Body of pancreas (tissue), 4 donors: ENCODE results near the gene STK35.

Source experiments
- CTCF ChIP-seq, 7 experiments: fragments of 450-650 bp in 4 of 7; fragments of 200-600 bp in 3 of 7; sonication (generic) in 3 of 7; IDR thresholded peaks; one replicate each; pipeline ENCODE4 v1.5.1; 2016 to 2019; ENCODE audit warnings: antibody characterized with exemption in 7 of 7
- POLR2A ChIP-seq, 3 donors: fragments of 450-650 bp; IDR thresholded peaks; one replicate each; pipeline ENCODE4 v1.6.1; 2016; ENCODE audit warnings: antibody characterized with exemption in 3 of 3, mild to moderate bottlenecking in 2 of 3

- TF ChIP-seq CTCF (IDR thresholded peaks at IDR 0.05) (no peak), POLR2A (IDR thresholded peaks at IDR 0.05) (no peak)
These were observed 7.4 kb downstream of the STK35 start for GRCh38 chr20:2108987-2109386.
